Measurements from ENCODE around the gene PHACTR3.

GRCh38 chr20:59828125-59829053, 224.0 kb downstream of the PHACTR3 start:
- no peak for TF ChIP-seq CTCF (IDR thresholded peaks at IDR 0.05)
- TF ChIP-seq ZFX (IDR thresholded peaks at IDR 0.05; ENCODE audit: borderline replicate concordance), result no peak
